NK-92 treated with Interleukin-12 subunit alpha and Interleukin-12 subunit beta, amount 100 ng/mL, for 24 hours (cell line): ENCODE results near the gene IGIP.
A peak's percentile ranks its signal among the peaks of the same experiment; 100 is the strongest.

Experiments used
- DNase-seq: peaks from one replicate; lab custom pipeline; 2025; lab: John Stamatoyannopoulos, UW

Gene IGIP

GRCh38 chr5:140166911-140167310 lies 41.2 kb downstream of the IGIP start:
- no peak for DNase-seq

GRCh38 chr5:140168371-140168770 lies 42.6 kb downstream of the IGIP start:
- DNase-seq, result no peak

- DNase-seq, result no peak
These were observed 43.7 kb downstream of the IGIP start for GRCh38 chr5:140169410-140169809.

- DNase-seq, result no peak
These were observed 46.7 kb downstream of the IGIP start for GRCh38 chr5:140172483-140172882.

GRCh38 chr5:140174014-140174413 lies 48.3 kb downstream of the IGIP start:
- no peak for DNase-seq

- peak; percentile 88 for DNase-seq
These were observed 49.0 kb downstream of the IGIP start, which contains the start of gene CYSTM1 for GRCh38 chr5:140174465-140175366. CYSTM1 (plus strand) TSS chr5:140175188; CDS start chr5:140194466, 19,278 bp downstream.

- peak; percentile 43 for DNase-seq
These were observed 49.8 kb downstream of the IGIP start for GRCh38 chr5:140175367-140176030.

- DNase-seq, result no peak
These were observed 50.3 kb downstream of the IGIP start for GRCh38 chr5:140176031-140176387.

GRCh38 chr5:140178086-140178410 lies 52.3 kb downstream of the IGIP start:
- DNase-seq, result no peak

- DNase-seq, result no peak
These were observed 52.9 kb downstream of the IGIP start for GRCh38 chr5:140178482-140179116.
